ENCODE measurements around the gene EMCN.
"Not testable (repeated sequence)": the region's sequence is repeated elsewhere in the genome, so short reads cannot be mapped to it uniquely, and the experiment has no call there.

DNA sequence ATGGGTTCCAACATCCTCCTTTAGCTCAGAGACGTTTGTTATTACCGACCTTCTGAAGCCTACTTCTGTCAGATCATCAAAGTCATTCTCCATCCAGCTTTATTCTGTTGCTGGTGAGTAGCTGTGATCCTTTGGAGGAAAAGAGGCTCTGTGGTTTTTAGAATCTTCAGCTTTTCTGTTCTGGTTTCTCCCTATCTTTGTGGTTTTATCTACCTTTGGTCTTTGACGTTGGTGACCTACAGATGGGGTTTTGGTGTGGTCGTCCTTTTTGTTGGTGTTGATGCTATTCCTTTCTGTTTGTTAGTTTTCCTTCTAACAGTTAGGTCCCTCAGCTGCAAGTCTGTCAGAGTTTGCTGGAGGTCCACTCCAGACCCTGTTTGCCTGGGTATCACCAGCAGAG lies 12.3 kb upstream of the EMCN start:
- not testable (repeated sequence) for TF ChIP-seq CTCF (IDR thresholded peaks at IDR 0.05; ENCODE audit: insufficient read depth, low read depth, low read length); EZH2 (IDR thresholded peaks at IDR 0.05; ENCODE audit: insufficient read depth, low read length)
